ENCODE results near the gene RNF8. TPM values are rescaled to one million over a fixed set of nuclear protein-coding genes. Genes with fewer than 3 reads are reported as not detected.

RNF8 gene
- total and polyA plus RNA-seq, 7 donors: 9.4 to 28.5 (median 12.7) TPM

DNA sequence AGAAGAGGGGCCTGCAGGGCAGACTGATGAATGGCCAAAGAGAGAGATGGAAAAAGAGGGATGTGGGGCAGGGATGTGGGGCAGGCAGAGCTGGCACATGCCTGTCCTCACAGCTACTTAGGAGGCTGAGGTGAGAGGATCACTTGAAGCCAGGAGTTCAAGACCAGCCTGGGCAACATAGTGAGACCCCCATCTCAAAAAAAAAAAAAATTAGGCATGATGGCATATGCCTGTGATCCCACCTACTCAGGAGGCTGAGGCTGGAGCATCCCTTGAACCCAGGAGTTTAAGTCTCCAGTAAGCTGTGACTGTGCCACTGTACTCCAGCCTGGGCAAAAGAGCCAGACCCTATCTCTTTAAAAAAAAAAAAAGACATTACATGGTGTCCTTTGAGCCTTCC lies 34.8 kb downstream of the RNF8 start:
- Histone ChIP-seq H3K27me3 (ENCODE audit: insufficient read depth in 3 of 3, low read length in 2 of 3) (no peaks in the 10 kb centered on the region), H3K9me3 (no peaks in the 10 kb centered on the region), H3K4me1 (no peaks in the 10 kb centered on the region), H3K4me3 (no peak overlapping the region), H3K36me3 (ENCODE audit: insufficient read depth in 1 of 2, low read depth in 1 of 2) (peaks cover 2 to 72% of the 10 kb centered on the region in 2 donors), H3K27ac (no peak overlapping the region)
- DNase-seq: no peak
- TF ChIP-seq, protein P1, sequence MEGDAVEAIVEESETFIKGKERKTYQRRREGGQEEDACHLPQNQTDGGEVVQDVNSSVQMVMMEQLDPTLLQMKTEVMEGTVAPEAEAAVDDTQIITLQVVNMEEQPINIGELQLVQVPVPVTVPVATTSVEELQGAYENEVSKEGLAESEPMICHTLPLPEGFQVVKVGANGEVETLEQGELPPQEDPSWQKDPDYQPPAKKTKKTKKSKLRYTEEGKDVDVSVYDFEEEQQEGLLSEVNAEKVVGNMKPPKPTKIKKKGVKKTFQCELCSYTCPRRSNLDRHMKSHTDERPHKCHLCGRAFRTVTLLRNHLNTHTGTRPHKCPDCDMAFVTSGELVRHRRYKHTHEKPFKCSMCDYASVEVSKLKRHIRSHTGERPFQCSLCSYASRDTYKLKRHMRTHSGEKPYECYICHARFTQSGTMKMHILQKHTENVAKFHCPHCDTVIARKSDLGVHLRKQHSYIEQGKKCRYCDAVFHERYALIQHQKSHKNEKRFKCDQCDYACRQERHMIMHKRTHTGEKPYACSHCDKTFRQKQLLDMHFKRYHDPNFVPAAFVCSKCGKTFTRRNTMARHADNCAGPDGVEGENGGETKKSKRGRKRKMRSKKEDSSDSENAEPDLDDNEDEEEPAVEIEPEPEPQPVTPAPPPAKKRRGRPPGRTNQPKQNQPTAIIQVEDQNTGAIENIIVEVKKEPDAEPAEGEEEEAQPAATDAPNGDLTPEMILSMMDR (IDR thresholded peaks at IDR 0.05): no peak
- intact Hi-C loops (cut with DNase I): loop anchor here in 1 of 2 donors (10.0 kb wide), 1 partner anchor 306 kb away; the partner anchor contains the start of gene MDGA1
- no peak for ATAC-seq

DNA sequence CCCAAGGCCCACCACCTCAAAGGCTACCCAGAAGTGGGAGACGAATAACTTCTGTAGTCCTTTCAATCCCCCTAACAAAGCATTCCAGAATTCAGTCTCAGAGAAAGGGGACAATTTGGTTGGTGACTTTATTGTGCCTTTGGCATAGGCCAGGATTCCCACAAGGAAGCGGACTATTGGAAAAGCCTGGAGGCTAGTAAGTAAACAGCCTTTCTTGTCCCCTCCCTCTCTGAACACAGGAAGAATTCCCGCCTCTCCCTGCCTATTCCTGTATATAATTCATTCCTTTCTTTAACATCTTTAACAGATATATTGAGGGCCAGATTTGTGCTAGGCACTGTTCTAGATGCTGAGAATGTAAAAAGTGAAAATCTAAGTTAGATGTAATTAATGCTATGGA lies 36.1 kb downstream of the RNF8 start:
- intact Hi-C loops (cut with DNase I): loop anchor here in 1 of 2 donors (10.0 kb wide), 1 partner anchor 305 kb away; the partner anchor contains the start of gene MDGA1
- H3K4me3 ChIP-seq: no peak overlapping the region
- H3K27ac ChIP-seq: no peak overlapping the region
- TF ChIP-seq, protein P1 (IDR thresholded peaks at IDR 0.05): no peak
- H3K9me3 ChIP-seq: no peaks in the 10 kb centered on the region
- ATAC-seq: no peak
- H3K27me3 ChIP-seq (ENCODE audit: insufficient read depth in 3 of 3, low read length in 2 of 3): no peaks in the 10 kb centered on the region
- H3K4me1 ChIP-seq: no peaks in the 10 kb centered on the region
- no peak for DNase-seq
- peaks cover 5 to 69% of the 10 kb centered on the region in 2 donors for H3K36me3 ChIP-seq (ENCODE audit: insufficient read depth in 1 of 2, low read depth in 1 of 2)
- WGBS, 3 donors: 96 to 98% (median 97%) methylated on average over 3 of the region's 3 CpGs

DNA sequence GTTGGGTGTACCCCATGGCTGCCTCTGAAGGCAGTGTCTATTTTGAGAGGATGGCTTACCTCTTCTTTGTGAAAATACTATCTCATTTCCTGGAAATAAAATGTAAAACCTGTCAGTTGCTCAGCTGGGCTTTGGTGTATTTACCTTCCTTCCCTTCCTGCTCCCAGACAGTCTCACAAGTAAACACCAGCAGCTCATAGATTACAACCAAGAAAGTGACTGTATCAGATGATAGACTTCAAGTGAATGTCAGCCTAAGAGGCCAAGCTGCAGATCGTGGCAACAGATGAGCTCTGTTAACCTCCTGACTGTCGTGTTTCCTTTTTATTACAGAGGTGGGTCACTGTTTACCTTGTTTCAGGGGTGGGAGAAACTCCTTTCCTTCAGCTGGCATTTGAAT lies 37.3 kb downstream of the RNF8 start:
- TF ChIP-seq, protein P1 (IDR thresholded peaks at IDR 0.05): no peak
- H3K27ac ChIP-seq: no peak overlapping the region

DNA sequence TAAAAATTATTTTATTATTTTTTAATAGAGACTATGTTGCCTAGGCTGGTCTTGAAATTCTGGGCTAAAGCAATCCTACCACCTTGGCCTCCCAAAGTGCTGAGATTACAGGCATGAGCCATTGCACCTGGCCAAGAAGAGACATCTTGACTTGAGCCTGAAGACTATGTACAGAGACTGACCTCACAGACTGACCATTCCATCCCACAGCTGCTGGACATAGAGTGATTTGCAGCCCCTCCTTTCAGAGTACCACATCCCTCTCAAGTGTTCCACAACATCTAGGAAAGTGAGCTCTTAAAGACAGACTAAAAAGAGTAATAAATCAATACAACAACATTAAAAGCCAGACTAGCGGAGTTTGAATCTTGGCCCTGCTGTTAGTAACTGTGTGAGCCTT lies 39.0 kb downstream of the RNF8 start:
- intact Hi-C loops (cut with DNase I): no loop called here
- Histone ChIP-seq H3K27me3 (ENCODE audit: insufficient read depth in 3 of 3, low read length in 2 of 3) (no peaks in the 10 kb centered on the region), H3K27ac (no peak overlapping the region), H3K4me1 (no peaks in the 10 kb centered on the region), H3K4me3 (no peak overlapping the region), H3K9me3 (no peaks in the 10 kb centered on the region), H3K36me3 (ENCODE audit: insufficient read depth in 1 of 2, low read depth in 1 of 2) (peaks cover 5 to 54% of the 10 kb centered on the region in 2 donors)
- DNase-seq (no peak), ATAC-seq (peak in 1 of 4 donors; percentile 28)
- TF ChIP-seq, protein P1 (IDR thresholded peaks at IDR 0.05): no peak
- 74 to 90% (median 80%) methylated on average over 1 of the region's 1 CpG for WGBS, 3 donors

More for the DNA sequence above, 37.3 kb downstream of the RNF8 start:
- WGBS, 3 donors: 66 to 84% (median 75%) methylated on average over 2 of the region's 2 CpGs
- Histone ChIP-seq H3K36me3 (ENCODE audit: insufficient read depth in 1 of 2, low read depth in 1 of 2) (peaks cover 5 to 65% of the 10 kb centered on the region in 2 donors), H3K4me1 (no peaks in the 10 kb centered on the region), H3K9me3 (no peaks in the 10 kb centered on the region), H3K4me3 (no peak overlapping the region), H3K27me3 (ENCODE audit: insufficient read depth in 3 of 3, low read length in 2 of 3) (no peaks in the 10 kb centered on the region)
- no peak for ATAC-seq
- intact Hi-C loops (cut with DNase I): no loop called here
- no peak for DNase-seq

DNA sequence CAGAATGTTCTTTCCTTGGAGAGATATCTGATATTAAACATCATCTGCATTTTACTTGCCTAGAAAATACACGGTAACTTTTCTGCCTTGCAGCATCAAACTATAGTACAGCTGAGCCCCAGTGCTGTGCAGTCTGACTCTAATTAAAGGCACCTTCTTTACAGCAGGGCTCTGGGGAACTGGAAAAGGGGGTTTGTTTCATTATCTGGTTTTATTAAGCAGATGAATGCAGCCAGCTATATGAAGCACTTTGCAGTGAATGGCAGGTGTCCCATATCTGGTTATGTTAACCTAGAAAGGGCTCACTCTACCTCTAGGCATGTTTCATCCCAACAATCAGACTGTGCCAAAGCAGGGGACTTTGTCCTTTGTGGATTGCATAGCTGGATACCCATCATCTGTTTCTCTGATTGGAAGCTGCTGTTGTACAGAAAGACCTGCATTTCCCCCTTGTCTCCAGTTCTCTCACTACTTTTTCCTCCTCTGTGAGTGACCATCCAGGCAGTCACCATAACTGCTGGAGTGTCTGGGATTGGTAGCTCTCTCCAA lies 39.7 kb downstream of the RNF8 start:
- 65 to 84% (median 78%) methylated on average over 1 of the region's 1 CpG for WGBS, 3 donors
- intact Hi-C loops (cut with DNase I): no loop called here
- H3K9me3 ChIP-seq: no peaks in the 10 kb centered on the region

More for the DNA sequence above, 39.7 kb downstream of the RNF8 start:
- Histone ChIP-seq H3K4me1 (no peaks in the 10 kb centered on the region), H3K27me3 (ENCODE audit: insufficient read depth in 3 of 3, low read length in 2 of 3) (no peaks in the 10 kb centered on the region), H3K36me3 (ENCODE audit: insufficient read depth in 1 of 2, low read depth in 1 of 2) (peaks cover 5 to 48% of the 10 kb centered on the region in 2 donors), H3K4me3 (no peak overlapping the region), H3K27ac (no peak overlapping the region)
- ATAC-seq (no peak), DNase-seq (no peak)
- TF ChIP-seq, protein P1 (IDR thresholded peaks at IDR 0.05): no peak

All from psoas muscle (tissue), 8 donors.